ENCODE measurements around the gene WIPI1. TPM values are rescaled to one million over a fixed set of nuclear protein-coding genes. Genes with fewer than 3 reads are reported as not detected.

WIPI1 gene
- total RNA-seq, 1 donor from 2014 or later: 79.5 TPM

- no peak for TF ChIP-seq CTCF (IDR thresholded peaks at IDR 0.05; ENCODE audit: insufficient read depth, low read length, severe bottlenecking)
- FAIRE-seq (no peak), DNase-seq (ENCODE audit: low read depth) (no peak)
- Histone ChIP-seq H3K27me3 (ENCODE audit: control insufficient read depth, insufficient read depth, low read length) (no peaks in the 10 kb centered on the region), H3K36me3 (ENCODE audit: control insufficient read depth, insufficient read depth, low read length) (no peaks in the 10 kb centered on the region), H3K4me3 (ENCODE audit: low read depth, low read length) (no peak overlapping the region)
Observed at GRCh38 chr17:68460146-68460545, 2.9 kb upstream of the WIPI1 start.

- DNase-seq (ENCODE audit: low read depth) (no peak), FAIRE-seq (no peak)
- H3K36me3 ChIP-seq (ENCODE audit: control insufficient read depth, insufficient read depth, low read length): no peaks in the 10 kb centered on the region
- no peaks in the 10 kb centered on the region for H3K27me3 ChIP-seq (ENCODE audit: control insufficient read depth, insufficient read depth, low read length)
- TF ChIP-seq CTCF (IDR thresholded peaks at IDR 0.05; ENCODE audit: insufficient read depth, low read length, severe bottlenecking): no peak
- no peak overlapping the region for H3K4me3 ChIP-seq (ENCODE audit: low read depth, low read length)
Observed at GRCh38 chr17:68459037-68459639, 1.8 kb upstream of the WIPI1 start.

- no peak for TF ChIP-seq CTCF (IDR thresholded peaks at IDR 0.05; ENCODE audit: insufficient read depth, low read length, severe bottlenecking)
- peak overlapping the region; percentile 43 for H3K4me3 ChIP-seq (ENCODE audit: low read depth, low read length)
- H3K27me3 ChIP-seq (ENCODE audit: control insufficient read depth, insufficient read depth, low read length): no peaks in the 10 kb centered on the region
- DNase-seq (ENCODE audit: low read depth): no peak
- FAIRE-seq: no peak
- no peaks in the 10 kb centered on the region for H3K36me3 ChIP-seq (ENCODE audit: control insufficient read depth, insufficient read depth, low read length)
Observed at GRCh38 chr17:68458260-68459036, 1.2 kb upstream of the WIPI1 start.

GRCh38 chr17:68457539-68458259 lies 403 bp upstream of the WIPI1 start:
- DNase-seq (ENCODE audit: low read depth): peak; percentile 90
- no peak for TF ChIP-seq CTCF (IDR thresholded peaks at IDR 0.05; ENCODE audit: insufficient read depth, low read length, severe bottlenecking)
- no peak for FAIRE-seq
- no peaks in the 10 kb centered on the region for H3K36me3 ChIP-seq (ENCODE audit: control insufficient read depth, insufficient read depth, low read length)
- H3K27me3 ChIP-seq (ENCODE audit: control insufficient read depth, insufficient read depth, low read length): no peaks in the 10 kb centered on the region
- H3K4me3 ChIP-seq (ENCODE audit: low read depth, low read length): peak overlapping the region; percentile 71

- TF ChIP-seq CTCF (IDR thresholded peaks at IDR 0.05; ENCODE audit: insufficient read depth, low read length, severe bottlenecking): no peak
- DNase-seq (ENCODE audit: low read depth): peak; percentile 79
- no peak for FAIRE-seq
Observed at GRCh38 chr17:68456339-68457167, 743 bp downstream of the WIPI1 start.

More at GRCh38 chr17:68456339-68457167, 743 bp downstream of the WIPI1 start:
- no peaks in the 10 kb centered on the region for H3K27me3 ChIP-seq (ENCODE audit: control insufficient read depth, insufficient read depth, low read length)
- H3K4me3 ChIP-seq (ENCODE audit: low read depth, low read length): peak overlapping the region; percentile 71
- H3K36me3 ChIP-seq (ENCODE audit: control insufficient read depth, insufficient read depth, low read length): no peaks in the 10 kb centered on the region
